ENCODE results near the gene TTC7B. TPM values are rescaled to one million over a fixed set of nuclear protein-coding genes. Genes with fewer than 3 reads are reported as not detected.
A peak's percentile ranks its signal among the peaks of the same experiment; 100 is the strongest.

The TTC7B gene
- total RNA-seq, 1 donor from 2014 or later: 46.6 TPM

GRCh38 chr14:90648421-90648820, 167.8 kb downstream of the TTC7B start:
- DNase-seq (ENCODE audit: low spot score, unreplicated experiment): no peak
- no peak overlapping the region for H3K4me3 Mint-ChIP-seq (ENCODE audit: low read depth)
- H3K27me3 Mint-ChIP-seq: no peaks in the 10 kb centered on the region
- no peak overlapping the region for H3K27ac Mint-ChIP-seq
- peaks cover 10% of the 10 kb centered on the region for H3K4me1 Mint-ChIP-seq (ENCODE audit: low read depth)
- no peak for TF ChIP-seq CTCF (IDR thresholded peaks at IDR 0.05; ENCODE audit: unreplicated experiment)
- no peaks in the 10 kb centered on the region for H3K9me3 Mint-ChIP-seq (ENCODE audit: low read depth)
- H3K36me3 Mint-ChIP-seq (ENCODE audit: insufficient read depth): peaks cover 2% of the 10 kb centered on the region

GRCh38 chr14:90647473-90648005, 168.7 kb downstream of the TTC7B start:
- DNase-seq (ENCODE audit: low spot score, unreplicated experiment): no peak
- no peaks in the 10 kb centered on the region for H3K9me3 Mint-ChIP-seq (ENCODE audit: low read depth)
- H3K27me3 Mint-ChIP-seq: no peaks in the 10 kb centered on the region
- H3K4me1 Mint-ChIP-seq (ENCODE audit: low read depth): peaks cover 11% of the 10 kb centered on the region
- TF ChIP-seq CTCF (IDR thresholded peaks at IDR 0.05; ENCODE audit: unreplicated experiment): no peak
- peaks cover 3% of the 10 kb centered on the region for H3K36me3 Mint-ChIP-seq (ENCODE audit: insufficient read depth)
- H3K27ac Mint-ChIP-seq: no peak overlapping the region
- H3K4me3 Mint-ChIP-seq (ENCODE audit: low read depth): no peak overlapping the region

- no peak for DNase-seq (ENCODE audit: low spot score, unreplicated experiment)
- peaks cover 4% of the 10 kb centered on the region for H3K36me3 Mint-ChIP-seq (ENCODE audit: insufficient read depth)
- no peak overlapping the region for H3K27ac Mint-ChIP-seq
- no peak for TF ChIP-seq CTCF (IDR thresholded peaks at IDR 0.05; ENCODE audit: unreplicated experiment)
- no peaks in the 10 kb centered on the region for H3K9me3 Mint-ChIP-seq (ENCODE audit: low read depth)
- H3K4me1 Mint-ChIP-seq (ENCODE audit: low read depth): peaks cover 21% of the 10 kb centered on the region
- H3K4me3 Mint-ChIP-seq (ENCODE audit: low read depth): no peak overlapping the region
- no peaks in the 10 kb centered on the region for H3K27me3 Mint-ChIP-seq
Measured at GRCh38 chr14:90645842-90646443, 170.3 kb downstream of the TTC7B start.

DNA sequence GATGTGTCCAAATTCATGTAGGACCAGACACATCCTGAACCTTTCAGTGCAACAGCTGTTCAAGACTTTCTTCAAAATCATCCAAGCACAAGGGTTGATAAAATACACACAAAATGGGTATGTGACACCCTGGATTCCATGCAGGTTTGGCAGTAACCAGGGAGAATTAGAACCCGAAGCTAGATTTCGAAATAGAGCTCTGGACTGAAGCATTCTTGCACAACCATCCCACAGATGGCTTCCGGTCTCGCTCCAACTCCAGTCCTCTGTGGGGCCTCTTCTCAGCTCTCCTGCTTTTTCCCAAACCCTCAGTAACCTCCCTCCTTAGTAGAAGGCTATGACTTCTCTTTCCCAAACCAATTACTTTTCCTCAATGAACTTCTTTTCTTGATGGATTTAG, 171.3 kb downstream of the TTC7B start:
- peaks cover 21% of the 10 kb centered on the region for H3K4me1 Mint-ChIP-seq (ENCODE audit: low read depth)
- DNase-seq (ENCODE audit: low spot score, unreplicated experiment): no peak
- no peak overlapping the region for H3K27ac Mint-ChIP-seq
- H3K36me3 Mint-ChIP-seq (ENCODE audit: insufficient read depth): peaks cover 5% of the 10 kb centered on the region
- H3K9me3 Mint-ChIP-seq (ENCODE audit: low read depth): no peaks in the 10 kb centered on the region
- TF ChIP-seq CTCF (IDR thresholded peaks at IDR 0.05; ENCODE audit: unreplicated experiment): no peak
- H3K4me3 Mint-ChIP-seq (ENCODE audit: low read depth): no peak overlapping the region
- H3K27me3 Mint-ChIP-seq: no peaks in the 10 kb centered on the region

GRCh38 chr14:90643982-90644670, 172.1 kb downstream of the TTC7B start:
- Mint-ChIP-seq H3K27me3 (no peaks in the 10 kb centered on the region), H3K36me3 (ENCODE audit: insufficient read depth) (peaks cover 7% of the 10 kb centered on the region), H3K4me1 (ENCODE audit: low read depth) (peaks cover 21% of the 10 kb centered on the region), H3K27ac (peak overlapping the region; percentile 20), H3K4me3 (ENCODE audit: low read depth) (no peak overlapping the region), H3K9me3 (ENCODE audit: low read depth) (no peaks in the 10 kb centered on the region)
- no peak for DNase-seq (ENCODE audit: low spot score, unreplicated experiment)
- TF ChIP-seq CTCF (IDR thresholded peaks at IDR 0.05; ENCODE audit: unreplicated experiment): no peak
